ENCODE data around the gene NPAS3.

The NPAS3 gene

DNA sequence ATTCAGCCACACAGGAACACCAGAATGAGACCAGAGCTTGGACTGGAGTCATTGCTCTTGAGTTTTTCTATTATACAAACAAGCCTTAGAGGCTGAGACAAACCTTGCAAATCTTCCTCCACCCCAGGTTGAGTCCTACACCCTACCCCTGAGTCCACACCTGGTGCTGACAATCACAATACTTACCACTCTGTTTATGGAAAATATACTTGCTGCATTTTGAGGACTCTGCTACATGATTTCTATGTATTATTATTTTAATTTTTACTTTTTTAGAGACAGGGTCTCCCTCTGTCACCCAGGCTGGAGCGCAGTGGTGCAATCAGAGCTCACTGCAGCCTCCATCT lies 910.7 kb downstream of the NPAS3 start:
- DNase-seq = no peak

DNA sequence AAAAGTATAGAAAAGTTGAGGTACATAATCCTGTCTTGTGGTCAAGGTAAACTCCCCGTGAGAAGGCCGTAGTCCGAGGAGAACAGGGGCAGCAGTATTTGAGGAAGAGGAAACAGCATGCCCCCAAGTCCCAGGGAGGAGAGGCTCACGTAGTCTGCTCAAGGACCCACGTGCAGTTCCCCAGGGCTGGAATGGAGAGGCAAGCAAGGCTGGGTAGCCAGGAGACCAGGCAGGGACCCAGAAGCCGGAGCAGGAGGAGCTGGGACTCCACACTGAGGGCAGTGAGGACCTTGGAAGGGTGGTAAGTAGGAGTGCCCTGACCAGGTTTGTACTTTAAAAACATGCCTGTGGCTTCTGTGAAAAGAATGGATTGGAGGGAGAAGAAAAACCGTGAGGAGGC lies 912.1 kb downstream of the NPAS3 start:
- no peak for DNase-seq

GRCh38 chr14:33851366-33851765 lies 912.7 kb downstream of the NPAS3 start:
- DNase-seq = no peak

- no peak for DNase-seq
Measured at GRCh38 chr14:33851931-33852330, 913.3 kb downstream of the NPAS3 start.

All from stimulated activated naive CD4-positive, alpha-beta T cell treated with Interleukin-2 at 50 U/mL for 16 hours (primary cell).